ENCODE results near the gene ACYP1. TPM values are rescaled to one million over a fixed set of nuclear protein-coding genes. Genes with fewer than 3 reads are reported as not detected.

The ACYP1 gene
- total RNA-seq (2014; rRNA removed; shearing (Covaris generic)) = 9.7 and 14.8 TPM in 2 replicates

GRCh38 chr14:75063491-75064204 is at the start of gene ACYP1:
ACYP1 (minus strand) TSS chr14:75064024; CDS start chr14:75063553, 471 bp downstream.
- DNase-seq (ENCODE audit: low spot score) = peak; percentile 70

- no peak for DNase-seq (ENCODE audit: low spot score)
Measured at GRCh38 chr14:75109877-75110276, 46.1 kb upstream of the ACYP1 start.

GRCh38 chr14:75107186-75107585 is 43.4 kb upstream of the ACYP1 start:
- no peak for DNase-seq (ENCODE audit: low spot score)

- DNase-seq (ENCODE audit: low spot score) = no peak
Measured at GRCh38 chr14:75101491-75101890, 37.7 kb upstream of the ACYP1 start.

GRCh38 chr14:75098682-75099081 is 34.9 kb upstream of the ACYP1 start:
- no peak for DNase-seq (ENCODE audit: low spot score)

- no peak for DNase-seq (ENCODE audit: low spot score)
Measured at GRCh38 chr14:75098212-75098611, 34.4 kb upstream of the ACYP1 start.

- DNase-seq (ENCODE audit: low spot score) = no peak
Measured at GRCh38 chr14:75096959-75097358, 33.1 kb upstream of the ACYP1 start.

- no peak for DNase-seq (ENCODE audit: low spot score)
Measured at GRCh38 chr14:75095690-75096089, 31.9 kb upstream of the ACYP1 start.

GRCh38 chr14:75094896-75095295 is 31.1 kb upstream of the ACYP1 start:
- DNase-seq (ENCODE audit: low spot score) = no peak

- DNase-seq (ENCODE audit: low spot score) = no peak
Measured at GRCh38 chr14:75092698-75093097, 28.9 kb upstream of the ACYP1 start.

- no peak for DNase-seq (ENCODE audit: low spot score)
Measured at GRCh38 chr14:75091251-75091650, 27.4 kb upstream of the ACYP1 start.

GRCh38 chr14:75090353-75090752 is 26.5 kb upstream of the ACYP1 start:
- DNase-seq (ENCODE audit: low spot score) = no peak

GRCh38 chr14:75088566-75089373 is 24.9 kb upstream of the ACYP1 start:
- DNase-seq (ENCODE audit: low spot score) = peak; percentile 48

- no peak for DNase-seq (ENCODE audit: low spot score)
Measured at GRCh38 chr14:75088153-75088552, 24.3 kb upstream of the ACYP1 start.

- peak; percentile 27 for DNase-seq (ENCODE audit: low spot score)
Measured at GRCh38 chr14:75084513-75084912, 20.7 kb upstream of the ACYP1 start.

GRCh38 chr14:75083271-75083670 is 19.4 kb upstream of the ACYP1 start:
- DNase-seq (ENCODE audit: low spot score) = no peak

GRCh38 chr14:75081660-75082229 is 17.9 kb upstream of the ACYP1 start:
- DNase-seq (ENCODE audit: low spot score) = no peak

GRCh38 chr14:75079521-75079920 is 15.7 kb upstream of the ACYP1 start:
- no peak for DNase-seq (ENCODE audit: low spot score)

- DNase-seq (ENCODE audit: low spot score) = no peak
Measured at GRCh38 chr14:75077794-75078193, 14.0 kb upstream of the ACYP1 start.

- no peak for DNase-seq (ENCODE audit: low spot score)
Measured at GRCh38 chr14:75070383-75070782, 6.6 kb upstream of the ACYP1 start.

- no peak for DNase-seq (ENCODE audit: low spot score)
Measured at GRCh38 chr14:75069811-75070145, 6.0 kb upstream of the ACYP1 start.

- DNase-seq (ENCODE audit: low spot score) = peak; percentile 25
Measured at GRCh38 chr14:75069121-75069810, 5.4 kb upstream of the ACYP1 start, which contains the start of gene ZC2HC1C. ZC2HC1C (plus strand) TSS chr14:75069641; CDS start chr14:75070574, 933 bp downstream.

Measured in H4 (cell line).